SK-N-SH (cell line): ENCODE results near the gene CYP27B1.
"Not testable (repeated sequence)": the region's sequence is repeated elsewhere in the genome, so short reads cannot be mapped to it uniquely, and the experiment has no call there.

Experiments
- POLR2AphosphoS5 ChIP-seq: IDR thresholded peaks from 2 replicates; pipeline ENCODE4 v1.6.1; 2012; ENCODE audit warnings: low read depth, low read length
- TAF1 ChIP-seq: IDR thresholded peaks from 2 replicates; pipeline ENCODE4 v1.6.1; 2012; ENCODE audit warnings: low read depth, mild to moderate bottlenecking, low read length, moderate library complexity, borderline replicate concordance
- YY1 ChIP-seq: IDR thresholded peaks from 2 replicates; pipeline ENCODE4 v1.4.0; 2012; ENCODE audit warnings: low read depth, mild to moderate bottlenecking
- TF ChIP-seq, protein P1 (sequence below): fragments of 200-600 bp; sonication (generic); IDR thresholded peaks from 2 replicates; pipeline ENCODE4 v1.6.1; 2017; ENCODE audit warnings: antibody characterized with exemption, mild to moderate bottlenecking, moderate library complexity
- TF ChIP-seq, protein P2 (sequence below): IDR thresholded peaks from 2 replicates; pipeline ENCODE4 v1.4.0; 2012; ENCODE audit warnings: low read depth

DNA sequence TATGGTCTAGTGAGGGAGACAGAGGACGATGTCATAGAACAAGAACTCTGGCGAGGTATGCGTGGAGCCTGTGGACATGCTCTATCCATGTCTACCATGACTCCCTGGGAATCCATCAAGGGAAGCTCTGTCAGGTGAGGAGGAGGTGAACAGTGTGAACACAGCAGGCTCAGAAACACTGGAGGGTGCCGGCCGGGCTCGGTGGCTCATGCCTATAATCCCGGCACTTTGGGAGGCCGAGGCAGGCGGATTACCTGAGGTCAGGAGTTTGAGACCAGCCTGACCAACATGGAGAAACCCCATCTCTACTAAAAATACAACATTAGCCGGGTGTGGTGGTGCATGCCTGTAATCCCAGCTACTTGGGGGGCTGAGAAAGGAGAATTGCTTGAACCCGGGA, 7.8 kb upstream of the CYP27B1 start:
- not testable (repeated sequence) for TF ChIP-seq TAF1, POLR2AphosphoS5, YY1
- TF ChIP-seq, protein P1, sequence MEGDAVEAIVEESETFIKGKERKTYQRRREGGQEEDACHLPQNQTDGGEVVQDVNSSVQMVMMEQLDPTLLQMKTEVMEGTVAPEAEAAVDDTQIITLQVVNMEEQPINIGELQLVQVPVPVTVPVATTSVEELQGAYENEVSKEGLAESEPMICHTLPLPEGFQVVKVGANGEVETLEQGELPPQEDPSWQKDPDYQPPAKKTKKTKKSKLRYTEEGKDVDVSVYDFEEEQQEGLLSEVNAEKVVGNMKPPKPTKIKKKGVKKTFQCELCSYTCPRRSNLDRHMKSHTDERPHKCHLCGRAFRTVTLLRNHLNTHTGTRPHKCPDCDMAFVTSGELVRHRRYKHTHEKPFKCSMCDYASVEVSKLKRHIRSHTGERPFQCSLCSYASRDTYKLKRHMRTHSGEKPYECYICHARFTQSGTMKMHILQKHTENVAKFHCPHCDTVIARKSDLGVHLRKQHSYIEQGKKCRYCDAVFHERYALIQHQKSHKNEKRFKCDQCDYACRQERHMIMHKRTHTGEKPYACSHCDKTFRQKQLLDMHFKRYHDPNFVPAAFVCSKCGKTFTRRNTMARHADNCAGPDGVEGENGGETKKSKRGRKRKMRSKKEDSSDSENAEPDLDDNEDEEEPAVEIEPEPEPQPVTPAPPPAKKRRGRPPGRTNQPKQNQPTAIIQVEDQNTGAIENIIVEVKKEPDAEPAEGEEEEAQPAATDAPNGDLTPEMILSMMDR, result not testable (repeated sequence)
- TF ChIP-seq, protein P2, sequence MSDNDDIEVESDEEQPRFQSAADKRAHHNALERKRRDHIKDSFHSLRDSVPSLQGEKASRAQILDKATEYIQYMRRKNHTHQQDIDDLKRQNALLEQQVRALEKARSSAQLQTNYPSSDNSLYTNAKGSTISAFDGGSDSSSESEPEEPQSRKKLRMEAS, result not testable (repeated sequence)
